Type B pancreatic cell (in vitro differentiated cells): ENCODE results near the gene NBEAL1. TPM values are rescaled to one million over a fixed set of nuclear protein-coding genes. Genes with fewer than 3 reads are reported as not detected.
"Not testable (repeated sequence)": the region's sequence is repeated elsewhere in the genome, so short reads cannot be mapped to it uniquely, and the experiment has no call there.

ENCODE experiments used
- DNase-seq: peaks from one replicate; pipeline ENCODE4 v3.0.0; 2021; ENCODE audit warnings: mixed read lengths; ENCODE audit not compliant: unreplicated experiment; ENCODE audit errors: extremely low spot score
- H3K27ac Mint-ChIP-seq: 2 replicates; pipeline ENCODE4 v1.8.0; 2021; ENCODE audit warnings: mild to moderate bottlenecking, mixed read lengths
- H3K27me3 Mint-ChIP-seq: 2 replicates; pipeline ENCODE4 v1.8.0; 2021; ENCODE audit warnings: mixed read lengths
- H3K36me3 Mint-ChIP-seq: 2 replicates; pipeline ENCODE4 v1.8.0; 2021; ENCODE audit warnings: mixed read lengths
- H3K4me1 Mint-ChIP-seq: one replicate; pipeline ENCODE4 v1.8.0; 2021; ENCODE audit warnings: mixed read lengths; ENCODE audit not compliant: unreplicated experiment
- H3K4me3 Mint-ChIP-seq: 2 replicates; pipeline ENCODE4 v1.8.0; 2021; ENCODE audit warnings: mild to moderate bottlenecking, mixed read lengths
- H3K9me3 Mint-ChIP-seq: 2 replicates; pipeline ENCODE4 v1.8.0; 2021; ENCODE audit warnings: mixed read lengths
- long read RNA-seq: library from polyadenylated mRNA; unstranded; transcript quantifications from one replicate; pipeline ENCODE4 v2.0.0, GENCODE V29; 2020
- total RNA-seq: library from RNA; stranded (reverse); gene quantifications from 2 replicates; pipeline ENCODE4 v1.2.1, GENCODE V29; 2021; ENCODE audit warnings: low replicate concordance
- TF ChIP-seq, protein P1 (sequence below): fragments of 200-600 bp; sonication (generic); conservative IDR thresholded peaks from 2 replicates; pipeline ENCODE4 v1.5.0; 2021; ENCODE audit warnings: antibody characterized with exemption, mild to moderate bottlenecking

NBEAL1 gene
- total RNA-seq, result 28.5 and 41.2 TPM in 2 replicates
- long read RNA-seq, partial matches to known transcripts, result 9 of 16 reads
- long read RNA-seq, other reads (novel, unspliced or antisense), result 6 of 16 reads

DNA sequence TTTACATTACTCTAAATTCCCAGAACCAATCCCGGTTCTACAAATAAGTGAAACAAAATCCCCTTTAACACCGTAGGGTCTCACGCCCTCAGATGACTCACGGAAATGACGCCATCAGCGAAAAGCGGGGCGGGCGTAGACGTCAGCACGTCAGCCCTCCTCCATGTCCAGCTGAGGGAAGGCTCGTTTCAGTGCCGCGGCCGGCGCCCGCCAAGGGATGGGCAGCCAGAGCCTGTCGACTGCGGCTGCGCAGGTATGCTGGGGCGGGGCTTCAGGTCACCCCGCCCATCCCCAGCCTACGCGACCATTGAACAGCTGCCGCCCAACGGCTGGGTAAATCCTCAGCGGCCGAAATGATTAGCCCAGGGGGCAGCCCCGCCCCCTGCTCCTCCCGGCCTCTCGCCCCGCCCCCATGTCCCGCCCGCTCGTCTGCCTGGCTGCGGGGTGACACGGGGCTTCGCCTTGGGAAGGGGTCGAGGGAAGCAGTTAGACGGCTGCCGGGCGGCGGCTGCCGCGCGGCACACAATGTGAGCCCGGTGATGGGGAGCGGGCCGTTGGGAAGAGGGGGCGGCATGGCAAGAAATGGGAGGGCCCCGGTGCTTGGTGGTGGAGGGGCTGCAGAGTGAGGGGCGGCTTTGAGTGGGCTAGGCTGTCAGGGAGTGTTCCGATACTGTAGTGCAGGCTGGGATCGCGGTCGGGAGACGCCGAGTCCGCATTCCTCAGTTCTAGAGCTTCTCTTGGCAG, at the start of gene NBEAL1:
TSS of gene NBEAL1 (plus strand) at position 420 of the 744 bp plus-strand sequence. CDS start 1,510 bp downstream, outside the sequence.
- Mint-ChIP-seq H3K27ac (peak within 1 kb of the TSS; percentile 100), H3K4me1 (peaks cover 32% of the 10 kb centered on the region), H3K36me3 (no peaks in the 10 kb centered on the region), H3K9me3 (no peaks in the 10 kb centered on the region), H3K4me3 (peak within 1 kb of the TSS; percentile 94), H3K27me3 (peaks cover 10% of the 10 kb centered on the region)
- TF ChIP-seq, protein P1, sequence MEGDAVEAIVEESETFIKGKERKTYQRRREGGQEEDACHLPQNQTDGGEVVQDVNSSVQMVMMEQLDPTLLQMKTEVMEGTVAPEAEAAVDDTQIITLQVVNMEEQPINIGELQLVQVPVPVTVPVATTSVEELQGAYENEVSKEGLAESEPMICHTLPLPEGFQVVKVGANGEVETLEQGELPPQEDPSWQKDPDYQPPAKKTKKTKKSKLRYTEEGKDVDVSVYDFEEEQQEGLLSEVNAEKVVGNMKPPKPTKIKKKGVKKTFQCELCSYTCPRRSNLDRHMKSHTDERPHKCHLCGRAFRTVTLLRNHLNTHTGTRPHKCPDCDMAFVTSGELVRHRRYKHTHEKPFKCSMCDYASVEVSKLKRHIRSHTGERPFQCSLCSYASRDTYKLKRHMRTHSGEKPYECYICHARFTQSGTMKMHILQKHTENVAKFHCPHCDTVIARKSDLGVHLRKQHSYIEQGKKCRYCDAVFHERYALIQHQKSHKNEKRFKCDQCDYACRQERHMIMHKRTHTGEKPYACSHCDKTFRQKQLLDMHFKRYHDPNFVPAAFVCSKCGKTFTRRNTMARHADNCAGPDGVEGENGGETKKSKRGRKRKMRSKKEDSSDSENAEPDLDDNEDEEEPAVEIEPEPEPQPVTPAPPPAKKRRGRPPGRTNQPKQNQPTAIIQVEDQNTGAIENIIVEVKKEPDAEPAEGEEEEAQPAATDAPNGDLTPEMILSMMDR, result no peak
- DNase-seq, result peak; percentile 99

DNA sequence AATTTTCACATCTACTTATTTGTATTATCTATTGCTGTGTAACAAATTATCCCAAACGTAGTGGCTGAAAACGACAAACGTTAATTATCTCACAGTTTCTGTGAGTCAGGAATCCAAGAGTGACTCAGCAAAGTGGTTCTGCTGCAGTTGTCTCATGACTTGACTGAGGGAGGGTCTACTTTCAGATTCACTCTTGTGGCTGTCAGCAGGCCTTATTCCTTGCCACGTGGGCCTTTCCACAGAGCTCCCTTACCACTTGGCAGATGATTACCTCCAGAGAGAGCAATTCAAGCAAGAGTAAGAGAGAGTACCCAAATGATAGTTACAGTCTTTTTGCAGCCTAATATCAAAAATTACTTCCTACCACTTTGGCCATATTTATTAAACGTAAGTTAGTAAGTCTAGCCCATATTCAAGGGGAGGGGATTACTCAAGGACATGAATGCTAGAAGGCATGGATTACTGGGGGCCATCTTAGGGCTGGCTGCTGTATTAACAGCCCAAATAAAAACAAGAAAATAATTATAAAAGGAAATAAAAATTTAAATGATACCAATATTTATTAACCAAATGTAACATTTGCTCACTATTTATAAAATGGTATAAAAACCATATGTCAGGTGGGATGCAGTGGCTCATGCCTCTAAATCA, 48.7 kb upstream of the NBEAL1 start:
- Mint-ChIP-seq H3K36me3 (no peaks in the 10 kb centered on the region), H3K4me3 (no peak overlapping the region), H3K9me3 (no peaks in the 10 kb centered on the region), H3K4me1 (no peaks in the 10 kb centered on the region), H3K27ac (peak overlapping the region; percentile 67), H3K27me3 (no peaks in the 10 kb centered on the region)
- DNase-seq, result no peak
- TF ChIP-seq, protein P1, result no peak

DNA sequence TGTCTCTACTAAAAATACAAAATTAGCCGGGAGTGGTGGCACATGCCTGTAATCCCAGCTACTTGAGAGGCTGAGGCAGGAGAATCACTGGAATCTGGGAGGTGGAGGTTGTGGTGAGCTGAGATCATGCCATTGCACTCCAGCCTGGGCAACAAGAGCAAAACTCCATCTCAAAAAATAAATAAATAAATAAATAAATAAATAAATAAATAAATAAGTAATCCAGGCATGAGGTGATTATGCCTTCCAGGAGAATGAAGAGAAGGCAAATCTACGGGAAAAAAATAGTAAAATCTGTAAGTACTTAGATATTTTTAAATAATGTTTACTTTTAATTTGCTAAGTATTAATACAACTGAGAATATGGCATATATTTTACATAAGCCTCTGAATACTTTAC, 45.3 kb upstream of the NBEAL1 start:
- H3K36me3 Mint-ChIP-seq, H3K4me3 Mint-ChIP-seq, DNase-seq, H3K27me3 Mint-ChIP-seq, H3K27ac Mint-ChIP-seq, H3K9me3 Mint-ChIP-seq, H3K4me1 Mint-ChIP-seq: not testable (repeated sequence)

DNA sequence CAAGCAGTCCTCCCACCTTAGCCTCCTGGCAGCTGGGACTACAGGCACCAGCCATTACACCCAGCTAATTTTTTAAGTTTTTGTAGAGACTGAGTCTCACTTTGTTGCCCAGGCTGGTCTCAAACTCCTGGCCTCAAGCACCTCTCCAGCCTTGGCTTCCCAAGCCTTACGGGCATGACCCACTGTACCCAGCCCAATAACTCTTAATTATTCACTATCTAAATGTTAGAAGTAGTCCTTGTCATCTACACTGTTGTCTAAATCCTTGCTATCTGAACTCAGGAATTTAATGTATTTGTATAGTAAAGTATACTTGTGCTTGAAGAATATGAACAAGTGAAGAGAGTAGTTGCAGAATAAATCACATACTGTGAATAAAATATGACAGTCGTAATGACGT, 37.9 kb upstream of the NBEAL1 start:
- TF ChIP-seq, protein P1, result no peak
- no peaks in the 10 kb centered on the region for H3K4me1 Mint-ChIP-seq
- H3K4me3 Mint-ChIP-seq, result no peak overlapping the region
- DNase-seq, result no peak
- H3K9me3 Mint-ChIP-seq, result no peaks in the 10 kb centered on the region
- peaks cover 12% of the 10 kb centered on the region for H3K36me3 Mint-ChIP-seq
- no peak overlapping the region for H3K27ac Mint-ChIP-seq
- no peaks in the 10 kb centered on the region for H3K27me3 Mint-ChIP-seq

DNA sequence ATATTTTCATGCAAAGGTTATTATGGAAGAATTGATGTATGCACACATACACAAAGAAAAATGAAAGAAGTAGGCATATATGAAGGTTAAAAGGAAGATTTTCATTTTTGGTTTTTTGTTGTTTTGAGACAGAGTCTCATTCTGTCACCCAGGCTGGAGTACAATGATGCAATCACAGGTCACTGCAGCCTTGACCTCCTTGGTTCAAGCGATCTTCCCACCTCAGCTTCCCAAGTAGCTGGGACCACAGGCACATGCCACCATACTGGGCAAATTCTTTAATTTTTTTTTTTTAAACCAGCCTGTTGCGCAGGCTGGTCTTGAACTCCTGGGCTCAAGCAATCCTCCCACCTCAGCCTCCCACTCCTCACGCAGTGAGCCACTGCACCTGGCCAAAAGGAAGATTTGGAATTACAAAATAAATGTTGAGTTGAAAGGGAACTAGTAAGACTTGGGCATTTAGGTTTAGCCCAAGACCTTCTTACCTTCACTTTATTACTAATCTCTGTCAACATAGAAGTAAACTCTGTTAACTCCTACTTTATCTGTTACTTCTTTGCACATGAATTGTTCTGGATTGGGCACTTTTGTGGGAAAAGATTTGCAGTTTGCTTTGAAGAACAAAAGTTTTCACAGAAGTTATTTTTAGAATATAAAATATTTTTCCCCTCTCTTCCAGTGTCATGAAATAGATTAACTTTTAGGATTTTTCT, 31.7 kb upstream of the NBEAL1 start:
- H3K4me3 Mint-ChIP-seq, result no peak overlapping the region
- no peak overlapping the region for H3K27ac Mint-ChIP-seq
- H3K9me3 Mint-ChIP-seq, result no peaks in the 10 kb centered on the region
- no peak for DNase-seq
- no peaks in the 10 kb centered on the region for H3K4me1 Mint-ChIP-seq
- H3K36me3 Mint-ChIP-seq, result peaks cover 11% of the 10 kb centered on the region
- TF ChIP-seq, protein P1, result no peak
- H3K27me3 Mint-ChIP-seq, result no peaks in the 10 kb centered on the region
